ENCODE results near the gene OR2V2. TPM values are rescaled to one million over a fixed set of nuclear protein-coding genes. Genes with fewer than 3 reads are reported as not detected.

The OR2V2 gene
- total RNA-seq, 4 donors from 2014 or later, result not detected

DNA sequence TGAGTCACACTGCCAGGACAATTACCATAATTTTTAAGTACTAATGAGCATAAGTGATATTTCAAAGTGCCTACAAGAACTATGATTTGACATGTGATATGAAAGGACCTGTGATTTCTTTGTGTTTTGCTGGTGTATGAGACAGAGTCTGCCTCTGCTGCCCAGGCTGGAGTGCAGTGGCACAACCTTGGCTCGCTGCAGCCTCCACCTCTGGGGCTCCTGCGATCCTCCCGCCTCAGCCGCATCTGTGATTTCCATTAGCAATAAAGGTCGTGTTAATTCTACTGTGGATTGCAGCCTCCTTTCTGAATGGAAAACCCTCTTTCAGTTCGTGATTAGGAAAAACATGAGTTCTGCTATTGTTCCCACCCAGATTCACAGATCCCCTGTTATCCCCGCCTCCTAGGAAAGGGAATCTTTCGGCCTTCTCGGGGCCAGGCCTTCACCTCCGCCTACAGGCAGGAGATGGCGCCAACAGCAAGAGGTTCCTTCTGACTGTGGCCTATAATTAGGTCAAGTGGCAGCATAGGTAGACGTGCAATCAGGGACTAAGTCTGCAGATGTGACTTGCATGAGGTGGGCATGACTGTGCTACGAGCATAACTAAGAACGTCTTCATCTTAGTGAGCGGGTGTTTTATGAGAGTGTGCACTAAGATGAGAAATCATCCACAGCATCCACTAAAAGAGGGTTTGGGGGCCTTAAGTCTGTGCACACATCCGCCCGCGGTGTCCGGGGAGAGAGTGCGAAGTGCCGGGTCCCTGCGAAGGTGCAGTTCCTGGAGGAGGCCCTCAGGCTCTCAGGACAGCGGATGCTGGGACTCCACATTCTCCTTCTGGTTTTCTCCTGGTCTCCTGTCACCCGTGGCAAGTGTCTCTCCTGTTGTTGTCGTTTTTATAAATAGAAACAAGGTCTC lies 34.5 kb downstream of the OR2V2 start:
- no peak overlapping the region for H3K4me3 ChIP-seq

DNA sequence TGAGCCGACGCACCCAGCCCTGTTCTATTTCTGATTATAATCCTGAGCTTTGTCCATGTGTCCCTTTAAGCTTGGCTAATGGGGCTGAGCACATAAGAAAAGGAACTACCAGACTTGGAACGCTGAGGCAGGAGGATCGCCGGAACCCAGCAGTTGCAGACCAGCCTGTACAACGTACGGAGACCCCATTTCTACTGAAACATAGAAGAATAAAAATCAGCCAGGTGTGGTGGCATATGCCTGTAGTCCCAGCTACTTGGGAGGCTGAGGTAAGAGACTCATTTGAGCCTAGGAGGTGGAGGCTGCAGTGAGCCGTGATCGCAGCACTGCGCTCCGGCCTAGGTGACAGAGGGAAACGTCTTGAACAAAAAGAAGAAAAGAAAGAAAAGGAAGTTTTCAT lies 35.3 kb downstream of the OR2V2 start:
- TF ChIP-seq, protein P1, sequence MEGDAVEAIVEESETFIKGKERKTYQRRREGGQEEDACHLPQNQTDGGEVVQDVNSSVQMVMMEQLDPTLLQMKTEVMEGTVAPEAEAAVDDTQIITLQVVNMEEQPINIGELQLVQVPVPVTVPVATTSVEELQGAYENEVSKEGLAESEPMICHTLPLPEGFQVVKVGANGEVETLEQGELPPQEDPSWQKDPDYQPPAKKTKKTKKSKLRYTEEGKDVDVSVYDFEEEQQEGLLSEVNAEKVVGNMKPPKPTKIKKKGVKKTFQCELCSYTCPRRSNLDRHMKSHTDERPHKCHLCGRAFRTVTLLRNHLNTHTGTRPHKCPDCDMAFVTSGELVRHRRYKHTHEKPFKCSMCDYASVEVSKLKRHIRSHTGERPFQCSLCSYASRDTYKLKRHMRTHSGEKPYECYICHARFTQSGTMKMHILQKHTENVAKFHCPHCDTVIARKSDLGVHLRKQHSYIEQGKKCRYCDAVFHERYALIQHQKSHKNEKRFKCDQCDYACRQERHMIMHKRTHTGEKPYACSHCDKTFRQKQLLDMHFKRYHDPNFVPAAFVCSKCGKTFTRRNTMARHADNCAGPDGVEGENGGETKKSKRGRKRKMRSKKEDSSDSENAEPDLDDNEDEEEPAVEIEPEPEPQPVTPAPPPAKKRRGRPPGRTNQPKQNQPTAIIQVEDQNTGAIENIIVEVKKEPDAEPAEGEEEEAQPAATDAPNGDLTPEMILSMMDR (IDR thresholded peaks at IDR 0.05), result no peak
- no peak for TF ChIP-seq POLR2A (IDR thresholded peaks at IDR 0.05)
- Histone ChIP-seq H3K9me3 (no peaks in the 10 kb centered on the region), H3K4me1 (peaks cover 0 to 18% (median 0%) of the 10 kb centered on the region in 4 donors), H3K4me3 (peak overlapping the region in 1 of 4 donors; percentile 12), H3K36me3 (no peaks in the 10 kb centered on the region), H3K27me3 (no peaks in the 10 kb centered on the region), H3K27ac (peak overlapping the region in 1 of 4 donors; percentile 63)
- no peak for DNase-seq

More for the DNA sequence above, 34.5 kb downstream of the OR2V2 start:
- Histone ChIP-seq H3K27me3 (no peaks in the 10 kb centered on the region), H3K27ac (peak overlapping the region in 1 of 4 donors; percentile 63), H3K9me3 (no peaks in the 10 kb centered on the region), H3K4me1 (peaks cover 0 to 18% (median 0%) of the 10 kb centered on the region in 4 donors), H3K36me3 (no peaks in the 10 kb centered on the region)
- DNase-seq, result peak; percentile 73 to 90 (median 74)
- TF ChIP-seq, protein P1 (IDR thresholded peaks at IDR 0.05), result peak; percentile 77 to 94 (median 86)
- no peak for TF ChIP-seq POLR2A (IDR thresholded peaks at IDR 0.05)

DNA sequence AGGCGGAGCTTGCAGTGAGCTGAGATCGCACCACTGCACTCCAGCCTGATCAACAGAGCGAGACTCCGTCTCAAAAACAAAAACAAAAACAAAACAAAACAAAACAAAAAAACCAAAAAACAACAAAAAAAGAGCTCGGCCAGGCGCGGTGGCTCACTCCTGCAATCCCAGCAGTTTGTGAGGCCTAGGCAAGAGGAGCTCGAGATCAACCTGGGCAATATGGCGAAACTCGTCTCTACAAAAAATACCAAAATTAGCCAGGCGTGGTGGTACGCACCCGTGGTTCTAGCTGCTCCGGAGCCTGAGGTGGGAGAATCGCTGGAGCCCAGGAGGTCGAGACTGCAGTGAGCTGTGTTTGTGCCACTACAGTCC lies 37.4 kb downstream of the OR2V2 start:
- Histone ChIP-seq H3K4me1 (peaks cover 0 to 21% (median 0%) of the 10 kb centered on the region in 4 donors), H3K27ac (peak overlapping the region in 2 of 4 donors; percentile 9 to 50), H3K27me3 (no peaks in the 10 kb centered on the region), H3K4me3 (peak overlapping the region in 2 of 4 donors; percentile 44 to 55), H3K36me3 (no peaks in the 10 kb centered on the region), H3K9me3 (no peaks in the 10 kb centered on the region)
- TF ChIP-seq POLR2A (IDR thresholded peaks at IDR 0.05), result no peak
- TF ChIP-seq, protein P1 (IDR thresholded peaks at IDR 0.05), result no peak
- no peak for DNase-seq

DNA sequence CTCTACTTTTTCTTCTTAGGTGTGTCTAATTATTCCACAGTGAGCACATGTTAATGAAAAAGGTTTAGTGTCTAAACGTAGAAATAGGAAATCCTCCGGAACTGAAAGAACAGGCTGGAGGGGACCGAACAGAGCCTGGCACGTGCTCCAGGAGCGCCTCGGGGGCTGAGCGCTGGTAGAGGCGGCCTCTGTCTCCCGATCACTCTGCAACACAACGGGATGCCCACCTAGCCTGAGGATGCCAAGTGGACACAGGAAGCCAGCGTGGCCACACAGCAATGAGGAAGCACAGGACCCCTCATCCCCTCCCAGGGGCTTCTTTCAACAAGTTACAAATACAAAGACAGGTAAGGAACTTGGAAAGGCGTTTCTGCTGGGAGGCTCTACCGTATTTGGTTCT lies 38.2 kb downstream of the OR2V2 start:
- Histone ChIP-seq H3K27ac (no peak overlapping the region), H3K36me3 (no peaks in the 10 kb centered on the region), H3K27me3 (no peaks in the 10 kb centered on the region), H3K4me3 (no peak overlapping the region), H3K4me1 (peaks cover 0 to 28% (median 0%) of the 10 kb centered on the region in 4 donors), H3K9me3 (no peaks in the 10 kb centered on the region)
- TF ChIP-seq, protein P1 (IDR thresholded peaks at IDR 0.05), result no peak
- no peak for TF ChIP-seq POLR2A (IDR thresholded peaks at IDR 0.05)
- DNase-seq, result no peak

DNA sequence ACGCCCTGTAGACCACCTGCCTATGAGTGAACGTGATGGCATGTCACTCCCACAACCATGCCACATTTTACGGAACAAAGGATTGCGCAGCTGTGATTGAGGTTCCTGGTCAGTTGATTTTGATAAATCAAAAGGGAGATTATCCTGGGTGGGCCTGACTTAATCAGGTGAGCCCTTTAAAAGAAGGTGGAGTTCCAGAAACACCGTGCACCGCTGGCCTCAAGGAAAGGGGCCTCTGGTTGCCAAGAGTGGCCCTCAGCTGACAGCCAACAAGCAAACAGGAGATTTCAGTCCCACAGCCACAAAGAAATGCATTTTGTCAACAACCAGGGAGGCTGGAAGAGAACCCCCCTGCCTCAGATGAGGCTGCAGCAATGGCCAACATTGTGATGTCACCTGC lies 38.6 kb downstream of the OR2V2 start:
- Histone ChIP-seq H3K36me3 (no peaks in the 10 kb centered on the region), H3K27me3 (no peaks in the 10 kb centered on the region), H3K4me1 (peaks cover 0 to 28% (median 0%) of the 10 kb centered on the region in 4 donors), H3K27ac (no peak overlapping the region), H3K4me3 (no peak overlapping the region), H3K9me3 (no peaks in the 10 kb centered on the region)
- DNase-seq, result no peak
- TF ChIP-seq, protein P1 (IDR thresholded peaks at IDR 0.05), result no peak
- no peak for TF ChIP-seq POLR2A (IDR thresholded peaks at IDR 0.05)
